Heart right ventricle (tissue), 16 donors: ENCODE results near the gene MRPL28. TPM values are rescaled to one million over a fixed set of nuclear protein-coding genes. Genes with fewer than 3 reads are reported as not detected.

Experiments used
- ATAC-seq, 8 donors: fragments of 200-7000 bp; cut with Tn5 transposase; one replicate each; pipeline ENCODE4 v1.9.1; 2020; ENCODE audit warnings: mild to moderate bottlenecking in 8 of 8, moderate library complexity in 8 of 8, moderate number of reproducible peaks in 1 of 8
- DNase-seq, 2 donors: peaks; one replicate each; pipeline ENCODE4 v3.0.0-alpha.2; 2020
- H3K27ac ChIP-seq, 10 donors: fragments of 200-600 bp; sonication (generic) in 2 of 10; one replicate each; pipeline versions ENCODE4 v1.5.0 to v1.8.0; 2020 to 2022; ENCODE audit warnings: mild to moderate bottlenecking in 3 of 10
- H3K27me3 ChIP-seq, 7 donors: fragments of 200-600 bp; one replicate each; pipeline ENCODE4 v1.8.0; 2021 to 2022; ENCODE audit warnings: mild to moderate bottlenecking in 2 of 7
- H3K36me3 ChIP-seq, 9 donors: fragments of 200-600 bp; sonication (generic) in 1 of 9; one replicate each; pipeline versions ENCODE4 v1.5.0 to v1.8.0; 2020 to 2022; ENCODE audit warnings: mild to moderate bottlenecking in 2 of 9
- H3K4me1 ChIP-seq, 9 donors: fragments of 200-600 bp; sonication (generic) in 1 of 9; one replicate each; pipeline versions ENCODE4 v1.5.0 to v1.8.0; 2020 to 2022; ENCODE audit warnings: mild to moderate bottlenecking in 4 of 9
- H3K4me3 ChIP-seq, 10 donors: fragments of 200-600 bp; sonication (generic) in 2 of 10; one replicate each; pipeline versions ENCODE4 v1.5.0 to v1.8.0; 2020 to 2022; ENCODE audit warnings: mild to moderate bottlenecking in 7 of 10, moderate library complexity in 2 of 10
- H3K9me3 ChIP-seq, 11 donors: fragments of 200-600 bp in 10 of 11; sonication (generic) in 2 of 11; one replicate each; pipeline versions ENCODE4 v1.5.0 to v1.8.0; 2013 to 2022; ENCODE audit warnings: mild to moderate bottlenecking in 2 of 11, control low read depth in 1 of 11, moderate library complexity in 1 of 11
- WGBS, 2 donors: extraction: QIAGEN DNeasy Blood & Tissue Kit; methylation state at CpG; one replicate each; pipeline ENCODE4 v1.1.7; 2013; ENCODE audit warnings: inconsistent platforms in 1 of 2; 5-methylcytosine and 5-hydroxymethylcytosine counted together
- intact Hi-C, 10 donors: fragments of 100-400 bp; cut with DNase I; formaldehyde crosslinking; loops; one replicate each; pipeline versions ENCODE4 v1.11.1 to v1.14.2; 2022
- polyA plus RNA-seq, 2 donors: library from polyadenylated mRNA; stranded (reverse); fragments of 200-250 nt; gene quantifications; one replicate each; pipeline ENCODE4 v1.2.3, GENCODE V29; 2013
- total RNA-seq, 10 donors: library from RNA; stranded (reverse); fragmentation: NEBNext Ultra II Directional in 3 of 10; extraction: Animal tissue kit (Norgen Biotek cat#: 25700) in 3 of 10; gene quantifications; one replicate each; pipeline versions ENCODE4 v1.2.1 to v1.2.4, GENCODE V29; 2021 to 2023
- TF ChIP-seq, protein P1 (sequence below), 9 donors: fragments of 200-600 bp; sonication (generic) in 2 of 9; IDR thresholded peaks; one replicate each; pipeline versions ENCODE4 v1.5.0 to v1.8.0; 2021 to 2022; ENCODE audit warnings: antibody characterized with exemption in 9 of 9, mild to moderate bottlenecking in 5 of 9, moderate library complexity in 1 of 9
- donor health status: Arrhythmogenic right ventricular cardiomyopathy.
- donor health status: ischemic (EF 13 %, LVEDD 7.1; RV severe dilation, severe dysfunction).
- donor health status: healthy with polysubstance abuse.
- donor health status: DM: no; HTN: yes; CAD: no.
- donor health status: DM: no; HTN: no; CAD: no.
- donor health status: ischemic (EF 25% LVEDD 6.9; RV normal size, moderate dysfunction).
- donor health status: ischemic (EF 25% LVEDD 5.7; RV mildly dilated, moderate dysfunction).
- donor health status: healthy.
- donor health status: DM: yes; HTN: yes; CAD: no.
- donor health status: Ischemic cardiomyopathy.
- donor health status: ischemic (EF 35%, LVEDD 5.7; RV mildly dilated, moderate dysfunction).
- donor health status: nonischemic (EF 11% LVEDD 7.7; RV severe dilation, severe dysfunction).
- donor health status: DM: yes; HTN: yes; CAD: no.
- donor health status: PGD.
- donor health status: ischemic (EF 29% LVEDD 5.4; RV normal size, mild dysfunction).
- donor health status: nonischemic (EF 23%, LVEDD 6.1; RV moderate dilation, normal function).

MRPL28 gene
- total and polyA plus RNA-seq, 12 donors: 64.9 to 169 (median 75.8) TPM

DNA sequence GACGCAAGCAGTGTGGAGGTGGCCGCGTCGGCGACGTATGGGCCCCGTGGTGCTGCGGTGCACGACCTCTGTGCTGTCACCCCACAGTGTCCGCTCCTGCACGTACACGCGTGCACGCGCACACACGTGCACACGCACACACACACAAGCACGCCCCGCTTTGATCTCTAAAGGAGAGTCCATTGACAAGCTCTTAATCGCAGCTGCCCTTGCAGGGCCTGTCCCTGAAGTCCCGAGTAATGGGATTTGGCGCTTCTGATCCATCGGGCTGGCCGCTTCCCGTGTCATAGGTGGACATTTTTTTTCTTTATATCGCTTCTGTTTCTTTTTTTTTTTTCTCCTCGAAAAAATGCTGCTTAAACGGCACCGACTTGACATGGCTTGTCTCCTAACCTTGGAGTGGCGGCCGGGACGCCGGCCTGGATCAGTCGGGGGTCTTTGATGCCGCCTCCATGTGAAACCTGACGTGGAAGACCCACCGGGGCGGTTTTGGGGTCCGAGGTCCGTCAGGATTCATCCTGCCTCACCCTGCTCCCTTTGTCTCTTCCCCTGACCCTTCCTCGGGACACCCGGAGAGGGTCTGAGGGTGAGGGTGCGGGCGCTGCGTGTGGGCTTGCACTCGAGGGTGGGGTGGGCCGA is 9.5 kb downstream of the MRPL28 start:
- no peak overlapping the region for H3K4me3 ChIP-seq
- H3K27ac ChIP-seq: no peak overlapping the region
- intact Hi-C loops: loop anchor here in 6 of 10 donors (5.0 kb wide), 2 partner anchors 244 to 254 kb away; no protein-coding TSS in a partner anchor
- DNase-seq: no peak
- H3K9me3 ChIP-seq: no peaks in the 10 kb centered on the region
- H3K4me1 ChIP-seq: peaks cover 0 to 7% (median 0%) of the 10 kb centered on the region in 9 donors
- H3K27me3 ChIP-seq: peaks cover 0 to 13% (median 3%) of the 10 kb centered on the region in 7 donors
- 93 to 94% methylated on average over 47 of the region's 47 CpGs for WGBS, 2 donors
- no peak for ATAC-seq
- TF ChIP-seq, protein P1, sequence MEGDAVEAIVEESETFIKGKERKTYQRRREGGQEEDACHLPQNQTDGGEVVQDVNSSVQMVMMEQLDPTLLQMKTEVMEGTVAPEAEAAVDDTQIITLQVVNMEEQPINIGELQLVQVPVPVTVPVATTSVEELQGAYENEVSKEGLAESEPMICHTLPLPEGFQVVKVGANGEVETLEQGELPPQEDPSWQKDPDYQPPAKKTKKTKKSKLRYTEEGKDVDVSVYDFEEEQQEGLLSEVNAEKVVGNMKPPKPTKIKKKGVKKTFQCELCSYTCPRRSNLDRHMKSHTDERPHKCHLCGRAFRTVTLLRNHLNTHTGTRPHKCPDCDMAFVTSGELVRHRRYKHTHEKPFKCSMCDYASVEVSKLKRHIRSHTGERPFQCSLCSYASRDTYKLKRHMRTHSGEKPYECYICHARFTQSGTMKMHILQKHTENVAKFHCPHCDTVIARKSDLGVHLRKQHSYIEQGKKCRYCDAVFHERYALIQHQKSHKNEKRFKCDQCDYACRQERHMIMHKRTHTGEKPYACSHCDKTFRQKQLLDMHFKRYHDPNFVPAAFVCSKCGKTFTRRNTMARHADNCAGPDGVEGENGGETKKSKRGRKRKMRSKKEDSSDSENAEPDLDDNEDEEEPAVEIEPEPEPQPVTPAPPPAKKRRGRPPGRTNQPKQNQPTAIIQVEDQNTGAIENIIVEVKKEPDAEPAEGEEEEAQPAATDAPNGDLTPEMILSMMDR (IDR thresholded peaks at IDR 0.05): no peak
- no peaks in the 10 kb centered on the region for H3K36me3 ChIP-seq

DNA sequence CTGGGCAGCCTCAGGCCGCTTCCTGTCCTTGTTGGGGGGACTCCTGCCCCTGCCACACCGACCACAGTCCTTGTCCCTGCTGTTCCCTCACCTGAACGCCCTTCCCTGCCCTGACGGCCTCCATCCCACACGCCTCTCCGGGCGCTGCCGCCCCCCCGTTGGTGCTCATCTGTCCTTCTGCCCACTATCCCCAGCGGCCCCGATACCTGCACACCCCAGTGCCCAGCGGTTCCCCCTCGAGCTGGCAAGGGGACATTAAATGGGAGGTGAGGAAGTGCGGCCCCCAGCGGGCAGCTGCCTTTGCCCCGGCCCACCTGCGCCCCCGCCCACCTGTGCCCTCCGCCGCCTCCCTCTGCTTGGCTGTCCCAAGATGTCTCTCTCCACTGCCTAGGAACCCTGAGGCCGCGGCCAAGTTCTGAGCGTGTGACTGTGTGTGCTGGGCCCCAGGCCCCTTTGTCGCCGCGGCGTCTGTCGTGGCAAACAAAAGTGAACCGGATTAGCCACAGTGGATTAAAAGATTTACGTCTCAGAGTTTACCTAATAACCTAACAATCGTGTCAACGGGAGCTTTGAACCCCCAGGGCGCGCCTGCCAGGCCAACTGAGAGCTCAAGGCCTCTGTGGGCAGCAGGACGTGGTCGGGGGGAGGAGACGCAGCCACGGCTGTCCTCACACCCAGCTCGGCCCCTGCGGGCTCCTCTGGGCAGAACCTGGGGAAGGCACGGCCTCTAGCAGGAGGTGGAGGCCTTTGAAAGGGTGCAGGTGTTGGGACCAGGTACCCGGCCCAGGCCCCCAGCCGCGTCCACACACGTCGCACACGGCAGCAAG is 10.3 kb downstream of the MRPL28 start:
- TF ChIP-seq, protein P1 (IDR thresholded peaks at IDR 0.05): no peak
- Histone ChIP-seq H3K4me1 (peaks cover 0 to 7% (median 0%) of the 10 kb centered on the region in 9 donors), H3K9me3 (no peaks in the 10 kb centered on the region), H3K36me3 (no peaks in the 10 kb centered on the region), H3K4me3 (no peak overlapping the region), H3K27me3 (peaks cover 0 to 13% (median 3%) of the 10 kb centered on the region in 7 donors), H3K27ac (no peak overlapping the region)
- WGBS, 2 donors: 91 to 92% methylated on average over 47 of the region's 47 CpGs
- DNase-seq (no peak), ATAC-seq (no peak)
- intact Hi-C loops: loop anchor here in 6 of 10 donors (5.0 to 10.0 kb wide), 4 partner anchors 125 to 253 kb away; partner anchors contain the start of genes FAM234A (in 1 of the 6) and LUC7L (in 1 of the 6)

DNA sequence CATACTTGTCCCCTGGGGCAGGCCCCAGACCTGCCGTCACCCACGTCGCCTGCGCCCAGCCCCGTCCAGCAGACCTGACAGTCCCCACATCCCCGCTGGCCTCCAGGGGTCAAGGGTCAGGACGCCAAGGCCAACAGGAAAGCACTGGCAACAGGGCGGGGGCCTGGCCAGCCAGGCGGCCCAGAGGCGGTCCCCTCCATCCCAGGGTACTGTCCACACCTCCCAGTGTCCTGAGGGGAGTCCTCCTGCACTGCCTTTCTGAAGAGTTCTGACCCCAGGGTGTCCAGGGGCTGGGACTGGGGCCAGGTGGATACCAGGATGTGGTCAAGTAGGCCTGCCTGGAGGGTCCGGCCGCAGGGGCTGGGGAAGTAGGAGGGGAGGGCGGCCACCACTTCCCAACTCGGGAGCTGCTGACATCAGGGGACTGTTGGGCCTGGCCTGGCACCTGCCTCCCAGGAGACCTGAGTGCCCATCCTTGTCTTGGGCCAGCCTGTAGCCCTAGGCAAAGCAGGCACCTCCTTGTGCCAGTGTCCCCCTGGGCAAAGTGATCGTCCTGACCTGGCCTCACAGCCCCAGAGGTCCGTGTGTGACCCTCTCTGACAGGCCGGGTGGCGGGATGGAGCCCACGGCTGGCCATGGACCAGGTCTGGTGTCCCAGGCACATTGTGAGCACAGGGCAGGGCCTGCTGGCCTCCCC is 11.1 kb downstream of the MRPL28 start:
- DNase-seq: no peak
- Histone ChIP-seq H3K27ac (no peak overlapping the region), H3K9me3 (no peaks in the 10 kb centered on the region), H3K4me3 (no peak overlapping the region), H3K4me1 (peaks cover 0 to 7% (median 0%) of the 10 kb centered on the region in 9 donors), H3K36me3 (no peaks in the 10 kb centered on the region), H3K27me3 (peaks cover 0 to 12% (median 3%) of the 10 kb centered on the region in 7 donors)
- WGBS, 2 donors: 82% methylated on average over 19 of the region's 19 CpGs
- no peak for ATAC-seq
- intact Hi-C loops: loop anchor here in 2 of 10 donors (10.0 kb wide), 2 partner anchors 124 to 134 kb away; partner anchors contain the start of genes FAM234A (in 1 of the 2) and LUC7L (in 1 of the 2)
- TF ChIP-seq, protein P1 (IDR thresholded peaks at IDR 0.05): no peak

DNA sequence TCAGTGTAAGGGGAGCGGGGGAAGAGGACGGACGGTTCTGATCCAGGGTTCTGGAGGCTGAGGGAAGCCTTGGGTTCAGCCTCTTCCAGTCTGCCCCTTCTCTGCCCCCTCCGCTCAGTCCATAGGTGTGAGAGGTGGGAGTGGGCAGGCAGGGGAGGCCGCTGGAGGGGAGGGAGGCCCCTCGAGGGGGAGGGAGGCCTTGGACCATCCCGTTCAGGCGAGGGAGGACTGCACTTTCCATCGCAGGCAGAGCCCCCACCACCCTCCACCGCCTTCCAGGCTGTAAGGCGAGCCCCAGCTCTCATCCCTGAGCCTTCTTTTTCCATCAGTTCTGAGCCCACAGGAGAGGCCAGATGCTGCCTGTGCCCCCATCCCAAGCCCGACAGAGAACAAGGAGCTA is 13.6 kb downstream of the MRPL28 start:
- no peak overlapping the region for H3K4me3 ChIP-seq
- 65 to 76% methylated on average over 10 to 12 of the region's 12 CpGs for WGBS, 2 donors
- intact Hi-C loops: loop anchor here in 2 of 10 donors (10.0 kb wide), 2 partner anchors 122 to 132 kb away; partner anchors contain the start of genes FAM234A (in 1 of the 2) and LUC7L (in 1 of the 2)

More for the DNA sequence above, 13.6 kb downstream of the MRPL28 start:
- DNase-seq (no peak), ATAC-seq (no peak)
- H3K27ac ChIP-seq: no peak overlapping the region
- TF ChIP-seq, protein P1 (IDR thresholded peaks at IDR 0.05): no peak
- no peaks in the 10 kb centered on the region for H3K9me3 ChIP-seq
- no peaks in the 10 kb centered on the region for H3K27me3 ChIP-seq
- peaks cover 0 to 8% (median 6%) of the 10 kb centered on the region in 9 donors for H3K4me1 ChIP-seq
- no peaks in the 10 kb centered on the region for H3K36me3 ChIP-seq
